ENCODE results near the gene OR7A5.
"Not testable (repeated sequence)": the region's sequence is repeated elsewhere in the genome, so short reads cannot be mapped to it uniquely, and the experiment has no call there.

Gene OR7A5

DNA sequence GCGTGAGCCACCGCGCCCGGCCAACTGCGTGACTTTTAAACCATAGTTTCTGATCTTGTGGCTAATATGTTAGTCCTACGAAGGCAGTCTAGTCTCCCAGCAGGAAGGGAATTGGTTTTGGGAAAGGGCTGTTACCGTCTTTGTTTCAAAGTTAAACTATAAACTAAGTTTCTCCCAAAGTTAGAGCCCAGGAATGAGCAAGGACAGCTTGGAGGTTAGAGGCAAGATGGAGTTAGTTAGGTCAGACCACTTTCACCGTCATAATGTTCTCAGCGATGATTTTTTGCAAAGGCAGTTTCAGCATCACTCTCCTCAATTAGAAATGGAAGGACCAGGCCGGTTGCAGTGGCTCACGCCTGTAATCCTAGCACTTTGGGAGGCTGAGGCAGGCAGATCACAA is 39.0 kb downstream of the OR7A5 start:
- Histone ChIP-seq H3K9me3 (ENCODE audit: insufficient read depth, low read length, severe bottlenecking) (no peaks in the 10 kb centered on the region), H3K79me2 (ENCODE audit: insufficient read depth, low read length) (no peaks in the 10 kb centered on the region), H3K4me1 (ENCODE audit: insufficient read depth, low read length) (no peaks in the 10 kb centered on the region), H4K20me1 (ENCODE audit: insufficient read depth, low read length) (no peaks in the 10 kb centered on the region), H3K27ac (ENCODE audit: low read length) (no peak overlapping the region), H3K27me3 (ENCODE audit: insufficient read depth, low read length, poor library complexity) (no peaks in the 10 kb centered on the region), H3K9ac (ENCODE audit: low read depth, low read length) (no peak overlapping the region), H3K4me2 (ENCODE audit: insufficient read depth, low read length) (no peak overlapping the region), H3K4me3 (ENCODE audit: low read depth in 1 of 2, low read length in 2 of 2) (no peak overlapping the region), H2AFZ (ENCODE audit: low read depth, low read length) (no peak overlapping the region), H3K36me3 (ENCODE audit: insufficient read depth, low read length) (no peaks in the 10 kb centered on the region)
- ATAC-seq (ENCODE audit: insufficient read depth, low read depth) (no peak), DNase-seq (no peak)
- no peak for TF ChIP-seq EZH2 (IDR thresholded peaks at IDR 0.05; ENCODE audit: borderline replicate concordance, low read depth, low read length, severe bottlenecking)
- TF ChIP-seq, protein P1, sequence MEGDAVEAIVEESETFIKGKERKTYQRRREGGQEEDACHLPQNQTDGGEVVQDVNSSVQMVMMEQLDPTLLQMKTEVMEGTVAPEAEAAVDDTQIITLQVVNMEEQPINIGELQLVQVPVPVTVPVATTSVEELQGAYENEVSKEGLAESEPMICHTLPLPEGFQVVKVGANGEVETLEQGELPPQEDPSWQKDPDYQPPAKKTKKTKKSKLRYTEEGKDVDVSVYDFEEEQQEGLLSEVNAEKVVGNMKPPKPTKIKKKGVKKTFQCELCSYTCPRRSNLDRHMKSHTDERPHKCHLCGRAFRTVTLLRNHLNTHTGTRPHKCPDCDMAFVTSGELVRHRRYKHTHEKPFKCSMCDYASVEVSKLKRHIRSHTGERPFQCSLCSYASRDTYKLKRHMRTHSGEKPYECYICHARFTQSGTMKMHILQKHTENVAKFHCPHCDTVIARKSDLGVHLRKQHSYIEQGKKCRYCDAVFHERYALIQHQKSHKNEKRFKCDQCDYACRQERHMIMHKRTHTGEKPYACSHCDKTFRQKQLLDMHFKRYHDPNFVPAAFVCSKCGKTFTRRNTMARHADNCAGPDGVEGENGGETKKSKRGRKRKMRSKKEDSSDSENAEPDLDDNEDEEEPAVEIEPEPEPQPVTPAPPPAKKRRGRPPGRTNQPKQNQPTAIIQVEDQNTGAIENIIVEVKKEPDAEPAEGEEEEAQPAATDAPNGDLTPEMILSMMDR (IDR thresholded peaks at IDR 0.05; ENCODE audit: borderline replicate concordance, extremely low read depth, low read length, poor library complexity, severe bottlenecking), result no peak

DNA sequence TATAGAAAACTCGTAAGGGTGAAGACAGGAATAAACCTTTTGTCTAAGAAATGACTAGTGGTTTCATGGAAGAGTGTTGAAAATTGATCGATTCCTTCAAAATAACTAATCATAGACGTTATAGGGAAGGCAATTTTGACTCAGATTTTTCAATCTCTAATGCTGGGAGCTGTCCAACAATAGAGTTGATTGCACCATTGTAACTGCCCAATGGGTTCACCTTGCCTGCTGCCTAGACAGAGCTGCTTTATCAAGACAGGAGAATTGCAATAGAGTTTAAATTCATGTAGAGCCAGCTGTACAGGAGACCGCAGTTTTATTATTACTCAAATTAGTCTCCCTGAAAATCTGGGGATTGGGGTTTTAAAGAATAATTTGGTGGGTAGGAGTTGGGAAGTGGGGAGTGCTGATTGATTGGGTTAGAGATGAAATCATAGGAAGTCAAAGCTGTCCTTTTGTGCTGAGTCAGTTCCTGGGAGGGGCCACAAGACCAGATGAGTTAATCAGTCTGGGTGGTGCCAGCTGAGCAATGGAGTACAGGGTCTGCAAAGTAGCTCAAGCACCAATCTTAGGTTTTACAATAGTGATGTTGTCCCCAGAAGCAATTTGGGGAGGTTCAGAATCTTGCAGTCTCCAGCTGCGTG is 39.8 kb downstream of the OR7A5 start:
- Histone ChIP-seq H3K9ac (ENCODE audit: low read depth, low read length) (no peak overlapping the region), H3K79me2 (ENCODE audit: insufficient read depth, low read length) (no peaks in the 10 kb centered on the region), H3K36me3 (ENCODE audit: insufficient read depth, low read length) (no peaks in the 10 kb centered on the region), H2AFZ (ENCODE audit: low read depth, low read length) (no peak overlapping the region), H4K20me1 (ENCODE audit: insufficient read depth, low read length) (no peaks in the 10 kb centered on the region), H3K4me1 (ENCODE audit: insufficient read depth, low read length) (no peaks in the 10 kb centered on the region), H3K4me3 (ENCODE audit: low read depth in 1 of 2, low read length in 2 of 2) (no peak overlapping the region), H3K4me2 (ENCODE audit: insufficient read depth, low read length) (no peak overlapping the region), H3K9me3 (ENCODE audit: insufficient read depth, low read length, severe bottlenecking) (no peaks in the 10 kb centered on the region), H3K27ac (ENCODE audit: low read length) (no peak overlapping the region), H3K27me3 (ENCODE audit: insufficient read depth, low read length, poor library complexity) (no peaks in the 10 kb centered on the region)
- ATAC-seq (ENCODE audit: insufficient read depth, low read depth), result no peak; the same call in 2 of the 3 replicates
- DNase-seq, result no peak
- no peak for TF ChIP-seq EZH2 (IDR thresholded peaks at IDR 0.05; ENCODE audit: borderline replicate concordance, low read depth, low read length, severe bottlenecking)

DNA sequence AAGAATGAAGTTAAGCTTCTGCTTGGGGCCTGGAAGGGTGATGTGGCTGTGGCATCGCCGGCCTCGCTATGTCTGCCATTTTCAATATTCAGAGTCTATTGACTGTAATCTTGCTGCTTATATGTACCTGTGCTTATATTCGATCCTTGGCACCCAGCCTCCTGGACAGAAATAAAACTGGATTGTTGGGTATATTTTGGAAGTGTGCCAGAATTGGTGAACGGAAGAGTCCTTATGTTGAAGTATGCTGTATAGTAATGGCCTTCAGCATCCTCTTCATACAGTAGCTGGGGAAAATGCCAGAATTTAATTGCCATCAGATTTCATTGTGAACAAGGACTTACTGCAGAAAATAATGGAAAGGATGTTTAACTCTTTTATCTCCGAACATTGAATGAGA is 42.7 kb downstream of the OR7A5 start:
- not testable (repeated sequence) for H3K4me1 ChIP-seq (ENCODE audit: insufficient read depth, low read length); H3K4me2 ChIP-seq (ENCODE audit: insufficient read depth, low read length); H4K20me1 ChIP-seq (ENCODE audit: insufficient read depth, low read length); ATAC-seq (ENCODE audit: insufficient read depth, low read depth); DNase-seq; H3K9ac ChIP-seq (ENCODE audit: low read depth, low read length); H3K27ac ChIP-seq (ENCODE audit: low read length); H2AFZ ChIP-seq (ENCODE audit: low read depth, low read length); H3K4me3 ChIP-seq (ENCODE audit: low read depth in 1 of 2, low read length in 2 of 2); H3K27me3 ChIP-seq (ENCODE audit: insufficient read depth, low read length, poor library complexity); H3K79me2 ChIP-seq (ENCODE audit: insufficient read depth, low read length); H3K36me3 ChIP-seq (ENCODE audit: insufficient read depth, low read length); H3K9me3 ChIP-seq (ENCODE audit: insufficient read depth, low read length, severe bottlenecking)

DNA sequence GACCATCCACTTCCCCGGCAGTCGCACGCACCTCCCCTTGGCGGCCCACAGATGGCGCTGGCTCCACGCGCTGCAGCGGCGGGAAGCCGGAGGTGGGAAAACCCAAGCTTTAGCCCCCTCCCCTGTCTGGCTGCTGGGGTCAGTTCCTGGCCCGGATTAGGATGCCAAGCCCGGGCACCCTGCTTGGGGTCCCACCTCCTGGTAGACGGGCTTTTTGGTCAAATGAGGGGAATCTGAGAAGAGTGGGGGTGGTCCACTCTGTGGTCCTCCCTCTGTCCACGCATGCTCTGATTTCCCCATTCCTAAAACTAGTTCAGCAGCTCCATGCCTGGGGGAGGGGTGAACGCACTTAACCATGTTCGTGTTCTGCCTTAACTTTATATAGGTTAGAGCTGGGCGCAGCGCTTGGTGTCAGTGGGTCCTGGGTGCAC is 48.5 kb downstream of the OR7A5 start:
- no peaks in the 10 kb centered on the region for H3K9me3 ChIP-seq (ENCODE audit: insufficient read depth, low read length, severe bottlenecking)
- H2AFZ ChIP-seq (ENCODE audit: low read depth, low read length), result no peak overlapping the region
- no peaks in the 10 kb centered on the region for H3K27me3 ChIP-seq (ENCODE audit: insufficient read depth, low read length, poor library complexity)
- no peak for ATAC-seq (ENCODE audit: insufficient read depth, low read depth)
- H3K4me2 ChIP-seq (ENCODE audit: insufficient read depth, low read length), result no peak overlapping the region
- no peak for DNase-seq
- peaks cover 13% of the 10 kb centered on the region for H3K4me1 ChIP-seq (ENCODE audit: insufficient read depth, low read length)
- H3K79me2 ChIP-seq (ENCODE audit: insufficient read depth, low read length), result no peaks in the 10 kb centered on the region
- TF ChIP-seq, protein P1 (IDR thresholded peaks at IDR 0.05; ENCODE audit: borderline replicate concordance, extremely low read depth, low read length, poor library complexity, severe bottlenecking), result peak; percentile 66
- TF ChIP-seq EZH2 (IDR thresholded peaks at IDR 0.05; ENCODE audit: borderline replicate concordance, low read depth, low read length, severe bottlenecking), result no peak
- no peaks in the 10 kb centered on the region for H4K20me1 ChIP-seq (ENCODE audit: insufficient read depth, low read length)
- H3K4me3 ChIP-seq (ENCODE audit: low read depth in 1 of 2, low read length in 2 of 2), result no peak overlapping the region
- H3K9ac ChIP-seq (ENCODE audit: low read depth, low read length), result no peak overlapping the region
- H3K27ac ChIP-seq (ENCODE audit: low read length), result no peak overlapping the region
- no peaks in the 10 kb centered on the region for H3K36me3 ChIP-seq (ENCODE audit: insufficient read depth, low read length)

DNA sequence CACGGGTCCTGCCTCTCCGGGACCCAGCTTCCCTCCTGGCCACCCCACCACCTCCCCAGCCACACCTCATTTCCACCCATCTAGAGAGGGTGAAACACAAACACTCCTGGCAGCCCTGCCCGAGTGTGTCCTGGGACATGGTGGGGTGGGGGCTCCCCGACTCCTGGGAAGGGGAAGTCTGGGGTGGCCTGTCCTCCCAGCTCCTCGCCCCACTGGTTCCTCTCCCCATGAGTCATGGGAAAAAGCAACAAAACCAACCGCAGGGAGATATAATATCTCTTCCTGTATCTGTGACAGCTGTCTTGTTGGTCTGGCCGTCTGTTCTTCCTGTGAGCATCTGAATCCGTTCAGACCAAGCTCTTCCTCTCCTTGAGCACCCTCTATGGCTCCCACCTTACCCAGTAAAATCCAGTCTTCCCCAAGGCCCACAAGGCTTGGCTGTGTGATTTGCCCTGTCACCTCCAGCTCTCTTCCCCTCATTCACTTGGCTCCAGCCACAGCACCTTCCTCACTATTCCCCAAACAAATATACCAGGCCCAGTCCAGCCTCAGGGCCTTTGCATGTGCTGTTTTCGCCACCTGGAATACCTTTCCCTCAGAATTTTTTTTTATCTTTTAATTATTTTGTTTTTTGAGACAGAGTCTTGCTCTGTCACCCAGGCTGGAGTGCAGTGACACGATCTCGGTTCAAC is 49.7 kb downstream of the OR7A5 start:
- DNase-seq (peak; percentile 48), ATAC-seq (ENCODE audit: insufficient read depth, low read depth) (peak; percentile 87)
- H3K4me3 ChIP-seq (ENCODE audit: low read depth in 1 of 2, low read length in 2 of 2); H3K36me3 ChIP-seq (ENCODE audit: insufficient read depth, low read length); H3K9ac ChIP-seq (ENCODE audit: low read depth, low read length); H2AFZ ChIP-seq (ENCODE audit: low read depth, low read length); H3K9me3 ChIP-seq (ENCODE audit: insufficient read depth, low read length, severe bottlenecking); H3K4me2 ChIP-seq (ENCODE audit: insufficient read depth, low read length); H4K20me1 ChIP-seq (ENCODE audit: insufficient read depth, low read length); H3K27me3 ChIP-seq (ENCODE audit: insufficient read depth, low read length, poor library complexity); H3K79me2 ChIP-seq (ENCODE audit: insufficient read depth, low read length): not testable (repeated sequence)
- H3K27ac ChIP-seq (ENCODE audit: low read length), result peak overlapping the region; percentile 52
- peaks cover 13% of the 10 kb centered on the region for H3K4me1 ChIP-seq (ENCODE audit: insufficient read depth, low read length)

DNA sequence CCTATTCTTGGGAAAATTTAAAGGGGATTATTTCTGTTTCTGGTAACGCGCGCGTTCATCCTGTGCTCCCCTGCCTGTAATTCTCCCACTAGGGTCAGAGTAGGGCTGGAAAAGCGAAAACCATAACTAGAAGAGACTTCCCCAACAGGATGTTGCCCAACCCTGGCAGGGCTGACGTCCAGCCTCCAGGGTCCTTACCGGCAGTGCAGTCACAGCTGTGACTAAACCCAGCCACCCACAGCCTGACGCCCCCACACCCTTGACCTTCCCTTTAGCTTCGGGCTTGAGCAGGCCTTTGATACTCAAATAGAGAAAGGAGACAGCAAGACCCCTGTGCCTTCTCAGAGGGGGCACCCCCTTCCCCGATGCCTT is 50.3 kb downstream of the OR7A5 start:
- not testable (repeated sequence) for H4K20me1 ChIP-seq (ENCODE audit: insufficient read depth, low read length); H3K4me2 ChIP-seq (ENCODE audit: insufficient read depth, low read length); H3K4me3 ChIP-seq (ENCODE audit: low read depth in 1 of 2, low read length in 2 of 2); H3K9me3 ChIP-seq (ENCODE audit: insufficient read depth, low read length, severe bottlenecking); H2AFZ ChIP-seq (ENCODE audit: low read depth, low read length); H3K36me3 ChIP-seq (ENCODE audit: insufficient read depth, low read length); H3K27me3 ChIP-seq (ENCODE audit: insufficient read depth, low read length, poor library complexity); H3K79me2 ChIP-seq (ENCODE audit: insufficient read depth, low read length); DNase-seq; H3K9ac ChIP-seq (ENCODE audit: low read depth, low read length)
- Histone ChIP-seq H3K27ac (ENCODE audit: low read length) (peak overlapping the region; percentile 57; the same call in 1 of the 2 replicates), H3K4me1 (ENCODE audit: insufficient read depth, low read length) (peaks cover 13% of the 10 kb centered on the region)
- ATAC-seq (ENCODE audit: insufficient read depth, low read depth), result peak; percentile 43

All from DND-41 (cell line).